ENCODE results near the gene ZAP70.

Gene ZAP70

GRCh38 chr2:97761192-97761591 lies 47.8 kb downstream of the ZAP70 start:
- Mint-ChIP-seq H3K36me3 (peaks cover 83% of the 10 kb centered on the region), H3K4me1 (peaks cover 41% of the 10 kb centered on the region), H3K4me3 (peak overlapping the region; percentile 50), H3K27ac (peak overlapping the region; percentile 68), H3K9me3 (no peaks in the 10 kb centered on the region)
- peak; percentile 80 for ATAC-seq
- DNase-seq (ENCODE audit: low spot score in 2 of 2), result peak in 1 of 2 donors; percentile 66

- H3K9me3 Mint-ChIP-seq, result no peaks in the 10 kb centered on the region
- no peak for DNase-seq (ENCODE audit: low spot score in 2 of 2)
- H3K4me1 Mint-ChIP-seq, result peaks cover 41% of the 10 kb centered on the region
- no peak overlapping the region for H3K4me3 Mint-ChIP-seq
- no peak for ATAC-seq
- H3K27ac Mint-ChIP-seq, result peak overlapping the region; percentile 23
- H3K36me3 Mint-ChIP-seq, result peaks cover 66% of the 10 kb centered on the region
Observed at GRCh38 chr2:97763176-97763845, 49.9 kb downstream of the ZAP70 start.

DNA sequence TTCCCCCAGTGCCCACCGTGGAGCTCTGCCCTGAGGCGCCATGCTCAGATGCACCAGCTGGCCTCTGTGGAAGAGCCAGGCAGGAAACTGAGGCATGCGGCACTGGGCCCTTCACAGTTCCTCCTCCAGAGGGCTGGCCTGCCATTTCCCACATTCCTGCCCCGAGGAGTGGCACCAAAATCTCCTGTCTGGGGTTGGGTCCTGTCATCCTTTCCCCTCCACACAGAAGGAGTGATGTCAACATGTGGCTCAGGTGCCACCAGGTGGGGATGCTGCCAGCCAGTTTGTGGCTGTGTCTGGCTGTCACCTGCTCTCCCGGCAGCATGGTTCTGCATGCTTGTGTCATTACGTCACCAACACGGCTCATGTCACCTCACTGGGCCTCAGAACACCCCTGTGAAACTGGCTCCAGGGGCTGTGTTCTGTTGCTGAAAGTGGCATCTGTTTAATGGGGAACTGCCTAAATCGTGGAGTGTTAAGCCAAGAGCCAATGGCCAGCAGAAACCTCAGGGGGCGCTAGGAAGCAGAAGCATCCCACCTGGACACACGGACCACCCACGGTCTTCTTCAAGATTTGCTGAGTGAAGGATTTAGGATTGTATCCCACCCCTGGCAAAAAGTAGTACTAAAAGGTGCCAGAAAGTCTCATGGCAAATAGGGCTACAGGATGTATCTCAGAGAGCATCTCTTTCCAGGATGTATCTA lies 51.3 kb downstream of the ZAP70 start:
- Mint-ChIP-seq H3K4me1 (peaks cover 36% of the 10 kb centered on the region), H3K27ac (peak overlapping the region; percentile 23)
- ATAC-seq, result no peak

DNA sequence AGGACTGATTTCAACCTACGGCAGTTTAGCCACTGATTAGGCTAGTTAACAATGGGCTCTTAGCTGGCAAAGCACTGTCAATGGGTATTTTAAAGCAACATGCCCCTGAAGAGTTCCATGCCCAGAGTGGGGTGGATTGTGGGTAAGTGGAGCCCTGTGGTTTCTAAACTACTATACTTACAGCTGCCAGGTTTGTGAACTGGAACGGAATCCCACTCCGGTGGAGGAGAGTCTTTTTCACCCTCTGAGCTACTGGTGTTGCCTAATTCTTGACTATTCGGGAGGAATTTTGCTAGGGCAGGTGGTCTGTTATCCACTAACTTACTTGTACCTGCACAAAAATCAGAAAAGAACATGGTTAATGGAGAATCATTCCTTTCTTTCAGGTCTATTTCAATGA lies 52.6 kb downstream of the ZAP70 start:
- ATAC-seq (no peak), DNase-seq (ENCODE audit: low spot score in 2 of 2) (no peak)
- Mint-ChIP-seq H3K4me1 (peaks cover 25% of the 10 kb centered on the region), H3K27ac (no peak overlapping the region), H3K9me3 (no peaks in the 10 kb centered on the region), H3K36me3 (peaks cover 44% of the 10 kb centered on the region), H3K4me3 (no peak overlapping the region)

More for the DNA sequence above, 51.3 kb downstream of the ZAP70 start:
- no peak for DNase-seq (ENCODE audit: low spot score in 2 of 2)
- Mint-ChIP-seq H3K4me3 (no peak overlapping the region), H3K36me3 (peaks cover 56% of the 10 kb centered on the region), H3K9me3 (no peaks in the 10 kb centered on the region)

DNA sequence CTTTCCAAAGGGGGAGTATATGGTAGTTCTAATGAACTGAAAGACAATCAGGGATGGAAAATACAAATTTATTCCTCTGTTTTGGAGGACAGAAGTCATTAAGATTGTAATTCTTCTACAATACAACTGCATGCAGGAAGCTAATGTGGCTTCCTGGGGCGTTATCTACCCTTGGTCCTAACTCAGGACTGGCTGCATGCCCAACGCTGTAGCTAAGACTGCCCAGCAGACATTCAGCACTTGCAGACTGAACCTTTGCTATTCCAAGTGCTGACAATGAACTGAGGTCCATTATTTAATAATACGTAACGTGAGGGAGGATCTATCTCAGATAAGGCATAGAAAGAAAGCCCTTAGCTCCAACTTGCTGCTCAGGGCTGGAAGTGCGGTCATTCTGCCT lies 53.2 kb downstream of the ZAP70 start:
- ATAC-seq (no peak), DNase-seq (ENCODE audit: low spot score in 2 of 2) (no peak)
- peaks cover 43% of the 10 kb centered on the region for H3K36me3 Mint-ChIP-seq
- peaks cover 19% of the 10 kb centered on the region for H3K4me1 Mint-ChIP-seq
- no peaks in the 10 kb centered on the region for H3K9me3 Mint-ChIP-seq
- no peak overlapping the region for H3K27ac Mint-ChIP-seq
- H3K4me3 Mint-ChIP-seq, result no peak overlapping the region

DNA sequence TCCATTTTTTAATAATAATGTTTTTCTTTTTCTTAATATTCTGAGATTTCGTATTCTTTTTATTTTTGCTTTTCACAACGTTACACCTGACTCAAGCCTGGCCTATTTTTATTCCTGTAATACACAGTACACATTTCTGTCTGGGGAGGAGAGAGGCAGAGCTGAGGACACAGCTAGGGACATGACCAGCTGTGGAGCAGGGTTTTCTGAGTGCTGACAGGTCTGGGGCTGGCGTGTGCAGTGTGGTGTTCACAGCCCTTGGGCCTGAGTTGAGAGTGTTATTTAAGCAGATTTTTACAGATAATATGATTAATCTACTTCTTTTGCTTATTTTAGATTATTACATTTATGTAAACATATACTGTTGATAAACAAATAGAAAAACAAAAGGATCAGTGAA lies 55.9 kb downstream of the ZAP70 start:
- Mint-ChIP-seq H3K27ac (no peak overlapping the region), H3K36me3 (peaks cover 40% of the 10 kb centered on the region), H3K9me3 (no peaks in the 10 kb centered on the region), H3K4me1 (no peaks in the 10 kb centered on the region), H3K4me3 (no peak overlapping the region)
- ATAC-seq, result no peak
- no peak for DNase-seq (ENCODE audit: low spot score in 2 of 2)

GRCh38 chr2:97769711-97770110 lies 56.3 kb downstream of the ZAP70 start:
- Mint-ChIP-seq H3K4me3 (no peak overlapping the region), H3K4me1 (no peaks in the 10 kb centered on the region), H3K9me3 (no peaks in the 10 kb centered on the region), H3K36me3 (peaks cover 44% of the 10 kb centered on the region), H3K27ac (no peak overlapping the region)
- no peak for DNase-seq (ENCODE audit: low spot score in 2 of 2)
- no peak for ATAC-seq

DNA sequence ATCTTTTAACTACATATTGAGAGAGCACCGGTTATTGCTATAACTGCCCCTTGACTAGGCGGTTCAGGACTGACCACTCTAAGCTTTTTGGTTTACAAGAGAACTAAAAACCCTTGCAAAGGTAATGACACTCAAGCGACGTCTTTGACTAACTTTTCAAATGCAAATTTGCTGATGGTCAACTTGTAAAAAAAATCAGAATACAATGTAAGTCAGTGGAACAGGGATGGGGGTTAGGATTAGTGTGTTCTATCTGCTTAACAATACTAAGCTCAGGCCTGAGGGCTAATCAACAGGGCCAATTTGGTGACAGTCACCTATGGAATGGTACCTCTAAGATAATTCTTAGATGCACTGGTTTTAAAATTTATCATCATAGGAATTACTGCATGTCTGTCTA lies 57.1 kb downstream of the ZAP70 start:
- Mint-ChIP-seq H3K36me3 (peaks cover 45% of the 10 kb centered on the region), H3K27ac (no peak overlapping the region), H3K4me1 (no peaks in the 10 kb centered on the region), H3K9me3 (no peaks in the 10 kb centered on the region), H3K4me3 (no peak overlapping the region)
- ATAC-seq (no peak), DNase-seq (ENCODE audit: low spot score in 2 of 2) (no peak)

DNA sequence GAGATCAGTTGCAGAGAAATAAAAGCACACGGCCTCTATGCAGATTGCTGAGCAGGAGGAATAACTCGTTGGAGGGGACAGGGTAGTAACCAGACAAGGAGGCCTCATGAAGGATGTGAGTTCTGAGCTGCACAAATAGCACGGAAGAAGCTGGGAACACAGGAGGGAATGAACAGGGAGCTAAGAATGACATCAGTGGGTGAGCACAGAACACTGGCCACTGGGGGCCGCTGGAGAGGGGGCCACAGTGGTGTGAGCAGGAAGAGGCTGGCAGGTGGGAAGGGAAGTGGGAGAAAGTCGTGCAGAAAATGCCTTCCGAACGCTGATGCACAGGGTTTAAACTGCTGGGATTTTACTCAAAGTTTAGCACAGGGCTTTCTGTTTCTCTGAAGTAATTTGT lies 61.0 kb downstream of the ZAP70 start:
- H3K4me3 Mint-ChIP-seq, result no peak overlapping the region
- peak overlapping the region; percentile 8 for H3K27ac Mint-ChIP-seq
- H3K9me3 Mint-ChIP-seq, result no peaks in the 10 kb centered on the region
- no peaks in the 10 kb centered on the region for H3K4me1 Mint-ChIP-seq
- ATAC-seq, result no peak
- no peak for DNase-seq (ENCODE audit: low spot score in 2 of 2)
- H3K36me3 Mint-ChIP-seq, result peaks cover 42% of the 10 kb centered on the region

GRCh38 chr2:97775074-97775473 lies 61.7 kb downstream of the ZAP70 start:
- Mint-ChIP-seq H3K4me3 (no peak overlapping the region), H3K9me3 (no peaks in the 10 kb centered on the region), H3K27ac (no peak overlapping the region), H3K36me3 (peaks cover 47% of the 10 kb centered on the region), H3K4me1 (no peaks in the 10 kb centered on the region)
- ATAC-seq (no peak), DNase-seq (ENCODE audit: low spot score in 2 of 2) (no peak)

DNA sequence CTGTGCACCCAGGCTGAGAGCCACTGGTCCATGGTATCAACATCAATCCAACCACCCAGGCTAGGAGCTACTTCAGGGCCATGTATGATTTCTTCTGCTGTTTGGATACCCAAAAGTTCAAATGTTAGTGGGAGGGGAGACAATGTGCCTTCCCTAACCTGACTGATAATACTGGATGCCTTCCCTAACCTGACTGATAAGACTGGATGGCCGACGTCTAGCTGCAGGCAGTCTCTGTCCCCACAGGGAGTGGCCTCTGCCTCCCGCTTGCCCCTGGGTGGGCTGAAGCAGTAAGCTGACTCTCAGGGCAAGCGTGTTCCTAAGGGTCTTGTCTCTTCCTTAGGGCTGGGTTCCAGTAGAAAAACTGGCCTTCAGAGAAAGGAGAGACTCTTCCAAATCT lies 65.8 kb downstream of the ZAP70 start:
- Mint-ChIP-seq H3K36me3 (peaks cover 33% of the 10 kb centered on the region), H3K9me3 (no peaks in the 10 kb centered on the region), H3K4me1 (no peaks in the 10 kb centered on the region), H3K27ac (no peak overlapping the region), H3K4me3 (no peak overlapping the region)
- DNase-seq (ENCODE audit: low spot score in 2 of 2) (no peak), ATAC-seq (no peak)

- peaks cover 19% of the 10 kb centered on the region for H3K36me3 Mint-ChIP-seq
- H3K4me1 Mint-ChIP-seq, result no peaks in the 10 kb centered on the region
- no peak overlapping the region for H3K4me3 Mint-ChIP-seq
- no peak for DNase-seq (ENCODE audit: low spot score in 2 of 2)
- no peak overlapping the region for H3K27ac Mint-ChIP-seq
- H3K9me3 Mint-ChIP-seq, result no peaks in the 10 kb centered on the region
- ATAC-seq, result no peak
Observed at GRCh38 chr2:97781981-97782380, 68.6 kb downstream of the ZAP70 start.

GRCh38 chr2:97784953-97785352 lies 71.6 kb downstream of the ZAP70 start:
- no peak overlapping the region for H3K4me3 Mint-ChIP-seq
- H3K27ac Mint-ChIP-seq, result no peak overlapping the region
- no peaks in the 10 kb centered on the region for H3K9me3 Mint-ChIP-seq
- H3K36me3 Mint-ChIP-seq, result peaks cover 26% of the 10 kb centered on the region
- ATAC-seq (peak; percentile 43), DNase-seq (ENCODE audit: low spot score in 2 of 2) (no peak)
- H3K4me1 Mint-ChIP-seq, result peaks cover 9% of the 10 kb centered on the region

- DNase-seq (ENCODE audit: low spot score in 2 of 2) (no peak), ATAC-seq (no peak)
- H3K4me3 Mint-ChIP-seq, result no peak overlapping the region
- H3K36me3 Mint-ChIP-seq, result peaks cover 25% of the 10 kb centered on the region
- no peaks in the 10 kb centered on the region for H3K9me3 Mint-ChIP-seq
- H3K4me1 Mint-ChIP-seq, result peaks cover 9% of the 10 kb centered on the region
- no peak overlapping the region for H3K27ac Mint-ChIP-seq
Observed at GRCh38 chr2:97785818-97786217, 72.4 kb downstream of the ZAP70 start.

DNA sequence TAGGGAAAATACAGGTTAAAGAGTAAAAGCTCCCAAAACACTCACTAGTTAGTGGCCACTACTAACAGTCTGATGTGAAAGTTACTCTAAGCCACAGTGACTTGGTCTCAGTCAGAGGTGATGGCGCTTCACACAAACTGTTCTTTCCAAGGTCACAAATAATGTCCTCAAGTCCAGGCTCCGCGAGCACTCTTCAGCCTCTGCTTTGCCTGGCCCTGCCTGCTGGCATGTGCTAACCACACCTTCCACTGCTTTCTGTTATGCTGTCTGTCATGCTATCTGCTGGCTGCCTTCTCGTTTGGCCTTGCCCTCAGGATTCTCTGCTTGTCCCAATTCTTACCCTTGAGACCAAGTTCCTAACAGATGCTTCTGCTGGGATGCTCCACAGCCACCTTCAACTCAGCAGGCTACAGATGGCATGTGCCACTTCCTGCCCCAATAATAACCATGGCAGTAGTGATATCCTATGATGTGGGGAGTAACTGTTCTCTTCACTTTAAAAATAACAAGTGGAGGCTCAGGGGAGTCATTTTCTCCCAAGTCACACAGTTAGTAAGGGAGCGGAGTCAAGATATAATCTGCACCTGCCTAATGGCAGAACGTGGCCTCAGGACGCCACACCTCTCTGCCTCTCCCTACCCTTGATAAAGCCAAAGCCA lies 75.7 kb downstream of the ZAP70 start:
- Mint-ChIP-seq H3K4me1 (peaks cover 9% of the 10 kb centered on the region), H3K27ac (no peak overlapping the region), H3K9me3 (no peaks in the 10 kb centered on the region), H3K4me3 (no peak overlapping the region), H3K36me3 (peaks cover 52% of the 10 kb centered on the region)
- DNase-seq (ENCODE audit: low spot score in 2 of 2) (no peak), ATAC-seq (no peak)
